ENCODE data around the gene GJC2.

GRCh38 chr1:228172591-228173527 is 23.1 kb downstream of the GJC2 start:
- no peak for TF ChIP-seq CTCF (IDR thresholded peaks at IDR 0.05)
- no peak for TF ChIP-seq EP300 (IDR thresholded peaks at IDR 0.05)
- TF ChIP-seq POLR2AphosphoS5 (IDR thresholded peaks at IDR 0.05), result no peak
- TF ChIP-seq POLR2A (IDR thresholded peaks at IDR 0.05), result no peak

Measured in stomach (tissue), 4 donors.